ENCODE data around the gene CHST3. TPM values are rescaled to one million over a fixed set of nuclear protein-coding genes. Genes with fewer than 3 reads are reported as not detected.
"Not testable (repeated sequence)": the region's sequence is repeated elsewhere in the genome, so short reads cannot be mapped to it uniquely, and the experiment has no call there.

CHST3 gene
- total RNA-seq, 1 donor from 2014 or later, result 0.83 TPM

- peaks cover 2% of the 10 kb centered on the region for H3K4me1 Mint-ChIP-seq (ENCODE audit: low read depth, unreplicated experiment)
- DNase-seq, result no peak
- peaks cover 6% of the 10 kb centered on the region for H3K9me3 Mint-ChIP-seq (ENCODE audit: unreplicated experiment)
- H3K36me3 Mint-ChIP-seq (ENCODE audit: unreplicated experiment), result peaks cover 5% of the 10 kb centered on the region
- H3K27me3 Mint-ChIP-seq (ENCODE audit: unreplicated experiment), result no peaks in the 10 kb centered on the region
- H3K4me3 Mint-ChIP-seq (ENCODE audit: unreplicated experiment), result no peak overlapping the region
- no peak overlapping the region for H3K27ac Mint-ChIP-seq (ENCODE audit: unreplicated experiment)
- TF ChIP-seq CTCF (IDR thresholded peaks at IDR 0.05; ENCODE audit: partially characterized antibody, unreplicated experiment), result no peak
Observed at GRCh38 chr10:72027498-72027897, 63.3 kb downstream of the CHST3 start.

DNA sequence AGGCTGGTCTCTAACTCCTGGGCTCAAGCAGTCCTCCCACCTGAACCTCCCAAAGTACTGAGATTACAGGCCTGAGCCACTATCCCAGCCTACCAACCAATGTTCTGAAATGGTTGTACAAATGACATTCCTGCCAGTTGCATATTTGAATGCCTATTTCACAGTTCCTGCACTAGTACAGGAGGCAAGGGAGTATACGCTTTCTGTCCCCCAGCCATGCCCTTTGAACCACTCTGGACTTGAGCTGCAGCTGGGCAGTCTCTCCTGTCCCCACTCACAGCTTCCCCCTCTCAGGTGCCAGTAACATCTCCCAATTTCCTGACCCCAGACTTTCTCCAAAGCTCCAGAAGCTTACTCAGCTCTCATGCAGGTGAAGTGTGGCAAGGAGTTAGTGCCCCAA is 65.2 kb downstream of the CHST3 start:
- Mint-ChIP-seq H3K27ac (ENCODE audit: unreplicated experiment) (no peak overlapping the region), H3K27me3 (ENCODE audit: unreplicated experiment) (no peaks in the 10 kb centered on the region), H3K36me3 (ENCODE audit: unreplicated experiment) (peaks cover 5% of the 10 kb centered on the region), H3K9me3 (ENCODE audit: unreplicated experiment) (peaks cover 6% of the 10 kb centered on the region), H3K4me3 (ENCODE audit: unreplicated experiment) (no peak overlapping the region), H3K4me1 (ENCODE audit: low read depth, unreplicated experiment) (peaks cover 4% of the 10 kb centered on the region)
- TF ChIP-seq CTCF (IDR thresholded peaks at IDR 0.05; ENCODE audit: partially characterized antibody, unreplicated experiment), result no peak
- DNase-seq, result no peak

DNA sequence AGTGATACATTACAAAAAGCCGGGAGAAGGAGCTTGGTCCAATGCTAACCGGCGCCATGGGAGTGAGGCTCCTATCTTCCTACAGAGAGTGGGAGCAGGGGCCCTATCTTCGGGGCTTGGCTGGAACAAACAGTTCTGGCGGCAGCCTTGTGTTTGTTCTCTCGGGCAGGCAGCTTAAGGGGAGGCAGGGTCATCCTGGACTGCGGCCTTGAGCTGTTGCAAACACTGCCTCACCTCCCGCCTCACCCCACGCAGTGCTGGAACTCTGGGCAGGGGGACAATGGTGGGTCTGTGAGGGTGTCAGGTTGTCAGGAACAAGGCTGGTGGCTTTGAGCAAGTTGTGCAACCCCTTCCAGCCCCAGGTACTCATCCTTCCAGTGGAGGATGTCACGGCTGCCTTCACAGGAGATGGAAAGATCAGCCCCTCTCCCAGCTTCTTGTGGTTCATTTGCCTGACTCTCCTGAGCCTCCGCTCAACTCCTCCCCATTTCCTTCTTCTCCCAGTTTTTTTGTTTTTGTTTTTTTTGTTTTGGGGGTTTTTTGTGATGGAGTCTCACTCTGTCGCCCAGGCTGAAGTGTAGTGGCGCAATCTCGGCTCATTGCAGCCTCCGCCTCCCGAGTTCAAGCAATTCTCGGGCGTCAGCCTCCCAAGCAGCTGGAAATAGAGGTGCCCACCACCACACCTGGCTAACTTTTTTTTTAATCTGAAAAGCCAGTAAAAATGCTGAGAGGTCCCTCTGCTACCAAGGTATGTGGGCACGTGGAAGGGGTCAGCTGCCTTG is 66.8 kb downstream of the CHST3 start:
- no peak for DNase-seq
- Mint-ChIP-seq H3K36me3 (ENCODE audit: unreplicated experiment) (peaks cover 5% of the 10 kb centered on the region), H3K4me1 (ENCODE audit: low read depth, unreplicated experiment) (peaks cover 4% of the 10 kb centered on the region), H3K9me3 (ENCODE audit: unreplicated experiment) (peaks cover 6% of the 10 kb centered on the region), H3K27me3 (ENCODE audit: unreplicated experiment) (no peaks in the 10 kb centered on the region), H3K27ac (ENCODE audit: unreplicated experiment) (no peak overlapping the region), H3K4me3 (ENCODE audit: unreplicated experiment) (no peak overlapping the region)
- TF ChIP-seq CTCF (IDR thresholded peaks at IDR 0.05; ENCODE audit: partially characterized antibody, unreplicated experiment), result no peak

DNA sequence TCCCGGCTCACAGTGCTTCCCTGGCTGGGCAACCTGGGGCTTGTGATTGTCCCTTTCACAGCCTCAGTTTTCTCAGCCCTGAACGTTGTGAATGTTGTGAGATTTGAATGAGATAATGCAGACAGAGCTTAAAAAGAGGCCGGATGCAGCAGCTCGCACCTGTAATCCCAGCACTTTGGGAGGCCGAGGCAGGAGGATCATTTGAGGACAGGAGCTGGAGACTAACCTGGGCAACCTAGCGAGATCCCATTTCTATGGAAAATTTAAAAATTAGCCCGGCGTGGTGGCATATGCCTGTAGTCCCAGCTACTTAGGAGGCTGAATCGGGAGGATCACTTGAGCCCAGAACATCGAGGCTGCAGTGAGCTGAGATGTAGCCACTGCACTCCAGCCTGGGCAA is 67.5 kb downstream of the CHST3 start:
- H3K4me3 Mint-ChIP-seq (ENCODE audit: unreplicated experiment), result no peak overlapping the region
- H3K4me1 Mint-ChIP-seq (ENCODE audit: low read depth, unreplicated experiment), result peaks cover 4% of the 10 kb centered on the region
- no peak overlapping the region for H3K27ac Mint-ChIP-seq (ENCODE audit: unreplicated experiment)
- H3K9me3 Mint-ChIP-seq (ENCODE audit: unreplicated experiment), result peaks cover 3% of the 10 kb centered on the region
- DNase-seq, result no peak
- H3K36me3 Mint-ChIP-seq (ENCODE audit: unreplicated experiment), result peaks cover 5% of the 10 kb centered on the region
- H3K27me3 Mint-ChIP-seq (ENCODE audit: unreplicated experiment), result peaks cover 2% of the 10 kb centered on the region
- TF ChIP-seq CTCF (IDR thresholded peaks at IDR 0.05; ENCODE audit: partially characterized antibody, unreplicated experiment), result no peak

DNA sequence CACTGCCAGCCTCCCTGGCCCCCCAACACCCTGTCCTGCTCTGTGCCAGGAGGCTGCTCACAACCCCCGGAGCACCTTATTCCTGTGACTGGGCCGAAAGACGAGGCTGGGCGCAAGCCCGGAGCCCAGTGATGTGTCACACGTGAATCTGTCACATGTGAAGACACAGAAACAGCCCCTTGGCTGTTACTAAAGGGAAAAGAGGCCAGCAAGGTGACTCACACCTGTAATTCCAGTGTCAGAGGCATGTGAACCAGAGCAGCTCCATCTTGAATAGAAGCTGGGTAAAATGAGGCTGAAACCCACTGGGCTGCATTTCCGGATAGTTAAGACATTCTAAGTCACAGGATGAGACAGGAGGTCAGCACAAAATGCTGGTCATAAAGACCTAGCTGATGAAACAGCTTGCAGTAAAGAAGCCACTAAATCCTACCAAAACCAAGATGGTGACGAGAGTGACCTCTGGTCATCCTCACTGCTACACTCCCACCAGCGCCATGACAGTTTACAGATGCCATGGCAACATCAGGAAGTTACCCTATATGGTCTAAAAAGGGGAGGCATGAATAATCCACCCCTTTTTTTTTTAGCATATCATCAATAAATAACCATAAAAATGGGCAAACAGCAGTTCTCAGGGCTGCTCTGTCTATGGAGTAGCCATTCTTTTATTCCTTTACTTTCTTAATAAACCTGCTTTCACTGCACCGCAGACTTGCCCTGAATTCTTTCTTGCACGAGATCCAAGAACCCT is 68.4 kb downstream of the CHST3 start:
- DNase-seq; H3K27ac Mint-ChIP-seq (ENCODE audit: unreplicated experiment); H3K27me3 Mint-ChIP-seq (ENCODE audit: unreplicated experiment); H3K9me3 Mint-ChIP-seq (ENCODE audit: unreplicated experiment); H3K4me1 Mint-ChIP-seq (ENCODE audit: low read depth, unreplicated experiment); H3K36me3 Mint-ChIP-seq (ENCODE audit: unreplicated experiment); H3K4me3 Mint-ChIP-seq (ENCODE audit: unreplicated experiment): not testable (repeated sequence)

All from glutamatergic neuron (in vitro differentiated cells).